ENCODE measurements around the gene CERS6. TPM values are rescaled to one million over a fixed set of nuclear protein-coding genes. Genes with fewer than 3 reads are reported as not detected.

CERS6 gene
- total RNA-seq, 1 experiment from 2014 or later = 45.9 TPM

- Mint-ChIP-seq H3K36me3 (ENCODE audit: insufficient read depth, unreplicated experiment) (no peaks in the 10 kb centered on the region), H3K9me3 (ENCODE audit: low read depth, unreplicated experiment) (no peaks in the 10 kb centered on the region), H3K4me3 (ENCODE audit: low read depth, unreplicated experiment) (no peak overlapping the region), H3K27ac (ENCODE audit: unreplicated experiment) (no peak overlapping the region), H3K4me1 (ENCODE audit: low read depth, unreplicated experiment) (peaks cover 7% of the 10 kb centered on the region), H3K27me3 (ENCODE audit: unreplicated experiment) (no peaks in the 10 kb centered on the region)
- BruUV-seq (replicated peaks) = no TSS peak
- DNase-seq = no peak
- TF ChIP-seq CTCF (IDR thresholded peaks at IDR 0.05; ENCODE audit: unreplicated experiment) = no peak
- intact Hi-C loops (cut with micrococcal nuclease; ENCODE audit: unreplicated experiment) = no loop called here
- CTCF ChIA-PET = no interaction called here
Observed at GRCh38 chr2:168678153-168678853, 222.2 kb downstream of the CERS6 start.

- no peaks in the 10 kb centered on the region for H3K36me3 Mint-ChIP-seq (ENCODE audit: insufficient read depth, unreplicated experiment)
- no peaks in the 10 kb centered on the region for H3K27me3 Mint-ChIP-seq (ENCODE audit: unreplicated experiment)
- no peak overlapping the region for H3K4me3 Mint-ChIP-seq (ENCODE audit: low read depth, unreplicated experiment)
- intact Hi-C loops (cut with micrococcal nuclease; ENCODE audit: unreplicated experiment) = no loop called here
- BruUV-seq (replicated peaks) = no TSS peak
- DNase-seq = no peak
- no peak overlapping the region for H3K27ac Mint-ChIP-seq (ENCODE audit: unreplicated experiment)
- H3K4me1 Mint-ChIP-seq (ENCODE audit: low read depth, unreplicated experiment) = peaks cover 7% of the 10 kb centered on the region
- CTCF ChIA-PET = no interaction called here
- no peaks in the 10 kb centered on the region for H3K9me3 Mint-ChIP-seq (ENCODE audit: low read depth, unreplicated experiment)
- TF ChIP-seq CTCF (IDR thresholded peaks at IDR 0.05; ENCODE audit: unreplicated experiment) = no peak
Observed at GRCh38 chr2:168679081-168679480, 223.0 kb downstream of the CERS6 start.

GRCh38 chr2:168679741-168680310, 223.8 kb downstream of the CERS6 start:
- intact Hi-C loops (cut with micrococcal nuclease; ENCODE audit: unreplicated experiment) = no loop called here
- no peaks in the 10 kb centered on the region for H3K36me3 Mint-ChIP-seq (ENCODE audit: insufficient read depth, unreplicated experiment)
- no peak for DNase-seq
- BruUV-seq (replicated peaks) = no TSS peak
- no peak overlapping the region for H3K27ac Mint-ChIP-seq (ENCODE audit: unreplicated experiment)
- TF ChIP-seq CTCF (IDR thresholded peaks at IDR 0.05; ENCODE audit: unreplicated experiment) = no peak
- CTCF ChIA-PET = no interaction called here
- peaks cover 7% of the 10 kb centered on the region for H3K4me1 Mint-ChIP-seq (ENCODE audit: low read depth, unreplicated experiment)
- no peak overlapping the region for H3K4me3 Mint-ChIP-seq (ENCODE audit: low read depth, unreplicated experiment)
- H3K27me3 Mint-ChIP-seq (ENCODE audit: unreplicated experiment) = no peaks in the 10 kb centered on the region
- H3K9me3 Mint-ChIP-seq (ENCODE audit: low read depth, unreplicated experiment) = no peaks in the 10 kb centered on the region

GRCh38 chr2:168683996-168684395, 227.9 kb downstream of the CERS6 start:
- no peak for DNase-seq
- H3K4me1 Mint-ChIP-seq (ENCODE audit: low read depth, unreplicated experiment) = peaks cover 7% of the 10 kb centered on the region
- H3K9me3 Mint-ChIP-seq (ENCODE audit: low read depth, unreplicated experiment) = no peaks in the 10 kb centered on the region
- TF ChIP-seq CTCF (IDR thresholded peaks at IDR 0.05; ENCODE audit: unreplicated experiment) = no peak
- H3K27ac Mint-ChIP-seq (ENCODE audit: unreplicated experiment) = no peak overlapping the region
- CTCF ChIA-PET = no interaction called here
- no peak overlapping the region for H3K4me3 Mint-ChIP-seq (ENCODE audit: low read depth, unreplicated experiment)
- BruUV-seq (replicated peaks) = no TSS peak
- intact Hi-C loops (cut with micrococcal nuclease; ENCODE audit: unreplicated experiment) = no loop called here
- H3K27me3 Mint-ChIP-seq (ENCODE audit: unreplicated experiment) = no peaks in the 10 kb centered on the region
- H3K36me3 Mint-ChIP-seq (ENCODE audit: insufficient read depth, unreplicated experiment) = no peaks in the 10 kb centered on the region
